Endothelial cell of umbilical vein (primary cell): ENCODE measurements around the gene ACD. TPM values are rescaled to one million over a fixed set of nuclear protein-coding genes. Genes with fewer than 3 reads are reported as not detected.

Experiments used
- BruUV-seq: library from RNA; stranded (reverse); fragments of 400-500 nt; replicated peaks from 2 replicates; lab custom pipeline; 2021; lab: Mats Ljungman, UMichigan
- CTCF ChIA-PET: fragments of 300-600, 350-600 bp; sonication (Branson Sonifier 250); formaldehyde crosslinking; loops from one replicate; lab custom pipeline; 2021; ENCODE audit warnings: antibody characterized with exemption, inconsistent platforms; lab: Charles Lee
- POLR2A ChIA-PET: fragments of 300-600, 350-600 bp; sonication (Branson Sonifier 250); formaldehyde crosslinking; loops from one replicate; lab custom pipeline; 2021; ENCODE audit warnings: antibody characterized with exemption, inconsistent platforms; lab: Charles Lee
- DNase-seq: peaks from one replicate; pipeline ENCODE4 v3.0.0-alpha.2; 2011; ENCODE audit warnings: low read depth, low spot score
- FAIRE-seq: peaks from 2 replicates; lab custom pipeline; 2011; peaks lifted over from hg19 to GRCh38; lab: Jason Lieb, UNC
- H2AFZ ChIP-seq: 2 replicates; pipeline ENCODE4 v1.6.0; 2012; ENCODE audit warnings: low read depth, low read length, control low read depth, inconsistent platforms
- H3K27ac ChIP-seq: 2 replicates; pipeline ENCODE4 v1.5.1; 2011; ENCODE audit warnings: low read depth, mild to moderate bottlenecking, control low read depth, low read length, moderate library complexity; ENCODE audit not compliant: insufficient read depth
- H3K27me3 ChIP-seq, 2 experiments: 2 replicates each; pipeline versions ENCODE4 v1.6.0 to v1.6.1; 2011; ENCODE audit warnings: low read length in 2 of 2, mixed read lengths in 1 of 2; ENCODE audit not compliant: control insufficient read depth in 2 of 2, insufficient read depth in 2 of 2
- H3K36me3 ChIP-seq, 2 experiments: 2 replicates in 1 of 2; 3 replicates in 1 of 2; pipeline ENCODE4 v1.5.1; 2011; ENCODE audit warnings: low read length in 2 of 2, mild to moderate bottlenecking in 1 of 2, moderate library complexity in 1 of 2; ENCODE audit not compliant: control insufficient read depth in 2 of 2, insufficient read depth in 2 of 2; ENCODE audit errors: extremely low read depth in 1 of 2
- H3K4me1 ChIP-seq: 3 replicates; pipeline ENCODE4 v1.5.1; 2011; ENCODE audit warnings: mild to moderate bottlenecking, low read length; ENCODE audit not compliant: control insufficient read depth, insufficient read depth; ENCODE audit errors: extremely low read depth
- H3K4me2 ChIP-seq: 2 replicates; pipeline ENCODE4 v1.6.1; 2011; ENCODE audit warnings: low read length, control low read depth, mixed read lengths; ENCODE audit not compliant: insufficient read depth
- H3K4me3 ChIP-seq, 3 experiments: fragments of 200-600 bp in 1 of 3; sonication (generic), shearing (Covaris generic) in 1 of 3; replicated peaks in 1 of 3; 2 replicates each; pipeline ENCODE4 v1.5.1; 2011 to 2016; ENCODE audit warnings: control low read depth in 3 of 3, low read length in 3 of 3, mild to moderate bottlenecking in 2 of 3, inconsistent platforms in 1 of 3, low read depth in 1 of 3, moderate library complexity in 1 of 3; ENCODE audit not compliant: insufficient read depth in 1 of 3
- H3K79me2 ChIP-seq: 2 replicates; pipeline ENCODE4 v1.6.0; 2012; ENCODE audit warnings: low read length, inconsistent platforms; ENCODE audit not compliant: control insufficient read depth, insufficient read depth
- H3K9ac ChIP-seq: replicated peaks from 2 replicates; pipeline ENCODE3; 2011; ENCODE audit warnings: low read length, control low read depth; ENCODE audit not compliant: insufficient read depth; ENCODE audit errors: extremely low read depth
- H3K9me1 ChIP-seq: replicated peaks from 3 replicates; pipeline ENCODE4 v1.6.0; 2011; ENCODE audit warnings: mild to moderate bottlenecking, low read length; ENCODE audit not compliant: control insufficient read depth, insufficient read depth; ENCODE audit errors: extremely low read depth
- H3K9me3 ChIP-seq: replicated peaks from 2 replicates; pipeline ENCODE4 v1.5.1; 2012; ENCODE audit warnings: low read length, inconsistent platforms; ENCODE audit not compliant: control insufficient read depth, insufficient read depth
- H4K20me1 ChIP-seq: replicated peaks from 2 replicates; pipeline ENCODE3; 2011; ENCODE audit warnings: mild to moderate bottlenecking, low read length; ENCODE audit not compliant: control insufficient read depth, insufficient read depth; ENCODE audit errors: extremely low read depth
- CTCF ChIP-seq, 2 donors: IDR thresholded peaks; 1 replicate in 1 of 2; 2 replicates in 1 of 2; pipeline ENCODE4 v1.5.1; 2011; ENCODE audit warnings: low read length in 2 of 2, mild to moderate bottlenecking in 2 of 2, moderate library complexity in 2 of 2, control low read depth in 1 of 2, inconsistent platforms in 1 of 2, low read depth in 1 of 2; ENCODE audit not compliant: insufficient read depth in 1 of 2; ENCODE audit errors: extremely low read depth in 1 of 2
- EZH2 ChIP-seq: IDR thresholded peaks from 2 replicates; pipeline ENCODE4 v1.6.1; 2012; ENCODE audit warnings: borderline replicate concordance, low read depth, mild to moderate bottlenecking, moderate library complexity, low read length, inconsistent platforms; ENCODE audit not compliant: severe bottlenecking
- FOS ChIP-seq: IDR thresholded peaks from 2 replicates; pipeline ENCODE4 v1.6.1; 2011; ENCODE audit warnings: mild to moderate bottlenecking, low read length, moderate library complexity, borderline replicate concordance; ENCODE audit not compliant: insufficient read depth
- GATA2 ChIP-seq: IDR thresholded peaks from 2 replicates; pipeline ENCODE4 v1.7.0; 2011; ENCODE audit warnings: low read depth, mild to moderate bottlenecking, moderate library complexity, mixed read lengths, low read length; ENCODE audit not compliant: insufficient read length, insufficient read depth
- JUN ChIP-seq: IDR thresholded peaks from 2 replicates; pipeline ENCODE4 v1.6.1; 2011; ENCODE audit warnings: borderline replicate concordance, low read depth; ENCODE audit not compliant: insufficient read length, insufficient read depth
- MAX ChIP-seq: IDR thresholded peaks from 2 replicates; pipeline ENCODE4 v1.6.1; 2011; ENCODE audit not compliant: insufficient read depth, insufficient read length
- MYC ChIP-seq: IDR thresholded peaks from one replicate; pipeline ENCODE4 v1.6.1; 2011; ENCODE audit warnings: mild to moderate bottlenecking, low read depth, low read length
- POLR2A ChIP-seq: IDR thresholded peaks from 2 replicates; pipeline ENCODE4 v1.6.1; 2012; ENCODE audit warnings: low read depth, mild to moderate bottlenecking, control low read depth, low read length
- POLR2AphosphoS5 ChIP-seq: IDR thresholded peaks from 2 replicates; pipeline ENCODE4 v1.6.1; 2012; ENCODE audit warnings: low read depth, mild to moderate bottlenecking, control low read depth, low read length, moderate library complexity; ENCODE audit not compliant: insufficient read depth
- dilution Hi-C: fragments of 300-500 bp; cut with MboI; formaldehyde crosslinking; loops from one replicate; pipeline ENCODE4 v1.15.0; 2019; ENCODE audit warnings: low sequenced_read_pairs; ENCODE audit not compliant: extremely low pct_ligation_motif_present
- intact Hi-C: fragments of 100-400 bp; cut with micrococcal nuclease; formaldehyde crosslinking; loops from one replicate; pipeline ENCODE4 v1.10.0; 2022
- polyA plus RNA-seq, 4 experiments: library from polyadenylated mRNA; depleted of rRNA in 3 of 4; stranded (reverse) in 3 of 4; unstranded in 1 of 4; fragments of >200 nt; gene quantifications; 2 replicates each; pipeline versions ENCODE4 v1.2.1 to v1.2.3, GENCODE V29; 2011 to 2012; ENCODE audit warnings: missing spikeins in 1 of 4
- total RNA-seq: library from RNA; stranded (reverse); gene quantifications from 2 replicates; pipeline ENCODE4 v1.2.3, GENCODE V29; 2021

The ACD gene
- total and polyA plus RNA-seq, 2 donors (not counting 3 experiments of a cell fraction or from before 2014, with no cell fraction given): 24.4 to 36.0 TPM

- no TSS peak for BruUV-seq
- peak overlapping the region; percentile 32 for H3K9ac ChIP-seq
- H3K27ac ChIP-seq: no peak overlapping the region
- H3K9me3 ChIP-seq: no peaks in the 10 kb centered on the region
- H4K20me1 ChIP-seq: no peaks in the 10 kb centered on the region
- DNase-seq: peak; percentile 30
- FAIRE-seq: no peak
- POLR2A ChIA-PET: no interaction called here
- peak overlapping the region; percentile 12 for H2AFZ ChIP-seq
- H3K4me1 ChIP-seq: peaks cover 19% of the 10 kb centered on the region
- CTCF ChIA-PET: interaction anchor here (0.9 to 12.7 kb wide), 10 partner anchors 10 to 172 kb away, joined by 3 to 163 read pairs (median 3); partner anchors contain the start of genes CARMIL2 and CTCF
- H3K9me1 ChIP-seq: no peaks in the 10 kb centered on the region
- H3K4me3 ChIP-seq: peak overlapping the region; percentile 27 to 74 (median 36)
- dilution Hi-C loops (no loop called here), intact Hi-C loops (no loop called here)
- no peaks in the 10 kb centered on the region for H3K79me2 ChIP-seq
- peak in 1 of 2 donors; percentile 1 for TF ChIP-seq CTCF (IDR thresholded peaks at IDR 0.05; ENCODE audit: extremely low read depth in 1 of 2, insufficient read depth in 1 of 2, low read depth in 1 of 2, low read length in 2 of 2)
- peak; percentile 0 for TF ChIP-seq POLR2AphosphoS5
- TF ChIP-seq POLR2A: no peak
- H3K4me2 ChIP-seq: peak overlapping the region; percentile 18
- peaks cover 0 to 6% of the 10 kb centered on the region in 2 experiments for H3K36me3 ChIP-seq
- H3K27me3 ChIP-seq: no peaks in the 10 kb centered on the region
Measured at GRCh38 chr16:67666032-67666551, 6.0 kb upstream of the ACD start.

- Histone ChIP-seq H3K27me3 (no peaks in the 10 kb centered on the region), H3K27ac (no peak overlapping the region), H3K79me2 (no peaks in the 10 kb centered on the region), H2AFZ (no peak overlapping the region), H3K9me1 (no peaks in the 10 kb centered on the region), H3K9ac (no peak overlapping the region), H3K4me1 (peaks cover 20% of the 10 kb centered on the region), H3K9me3 (no peaks in the 10 kb centered on the region), H3K4me3 (peak overlapping the region in 2 of 3 experiments; percentile 27 to 74), H4K20me1 (no peaks in the 10 kb centered on the region), H3K4me2 (peak overlapping the region; percentile 18), H3K36me3 (peaks cover 0 to 6% of the 10 kb centered on the region in 2 experiments)
- DNase-seq (no peak), FAIRE-seq (no peak)
- BruUV-seq: no TSS peak
- CTCF ChIA-PET: interaction anchor here (0.9 to 12.7 kb wide), 8 partner anchors 20 to 171 kb away, joined by 3 to 163 read pairs (median 3); partner anchors contain the start of genes CARMIL2 and CTCF
- intact Hi-C loops (no loop called here), dilution Hi-C loops (no loop called here)
- POLR2A ChIA-PET: no interaction called here
- TF ChIP-seq MYC: no peak
- TF ChIP-seq JUN: no peak
- no peak for TF ChIP-seq POLR2AphosphoS5
- TF ChIP-seq FOS: no peak
- no peak for TF ChIP-seq GATA2
- TF ChIP-seq EZH2: no peak
- TF ChIP-seq CTCF (IDR thresholded peaks at IDR 0.05; ENCODE audit: extremely low read depth in 1 of 2, insufficient read depth in 1 of 2, low read depth in 1 of 2, low read length in 2 of 2): no peak
- TF ChIP-seq MAX: no peak
- no peak for TF ChIP-seq POLR2A
Measured at GRCh38 chr16:67665598-67665997, 5.5 kb upstream of the ACD start.
